Cortex of kidney (tissue), 1 donor: Measurements from ENCODE around the gene ADCY1.
"Not testable (repeated sequence)": the region's sequence is repeated elsewhere in the genome, so short reads cannot be mapped to it uniquely, and the experiment has no call there.

Source experiments
- DNase-seq: peaks from one replicate; lab custom pipeline; 2025; lab: John Stamatoyannopoulos, UW

Gene ADCY1

GRCh38 chr7:45759464-45759863, 185.3 kb downstream of the ADCY1 start:
- DNase-seq = not testable (repeated sequence)

GRCh38 chr7:45761545-45762205, 187.5 kb downstream of the ADCY1 start:
- not testable (repeated sequence) for DNase-seq

DNA sequence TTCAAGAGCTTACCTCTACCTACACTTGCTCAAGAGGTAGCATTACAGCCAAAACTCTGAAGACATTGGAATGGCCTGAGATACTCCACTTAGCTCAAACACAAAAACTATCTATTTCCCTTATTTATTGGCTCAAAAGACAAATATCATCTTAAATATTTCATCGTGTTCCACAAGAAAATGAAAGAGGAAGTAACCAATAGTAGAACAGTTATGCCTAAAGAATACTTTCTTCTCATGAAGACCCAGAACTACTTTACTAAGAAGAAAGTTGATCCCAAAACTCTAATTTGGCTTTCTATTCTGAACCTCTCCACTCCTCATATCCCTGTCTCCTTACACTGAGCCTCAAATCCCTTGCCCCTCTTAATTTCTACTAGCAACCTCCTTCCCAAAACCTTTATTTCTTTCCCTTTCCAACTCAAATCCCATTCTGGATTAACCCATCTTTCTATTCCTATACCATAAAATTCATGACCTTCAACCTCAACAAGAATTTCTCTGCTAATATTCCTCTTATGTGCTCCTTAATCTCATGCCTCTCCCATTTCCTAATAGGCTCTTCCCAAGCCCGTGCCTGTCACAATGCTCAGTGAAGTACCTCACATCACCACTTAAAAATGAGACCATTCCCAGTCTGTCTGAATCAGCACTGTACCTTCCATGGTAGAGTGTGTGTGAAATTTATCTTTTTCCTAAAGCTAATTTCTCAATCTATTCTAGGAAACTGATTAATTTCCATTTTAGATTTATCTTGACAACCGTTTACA, 188.2 kb downstream of the ADCY1 start:
- not testable (repeated sequence) for DNase-seq

DNA sequence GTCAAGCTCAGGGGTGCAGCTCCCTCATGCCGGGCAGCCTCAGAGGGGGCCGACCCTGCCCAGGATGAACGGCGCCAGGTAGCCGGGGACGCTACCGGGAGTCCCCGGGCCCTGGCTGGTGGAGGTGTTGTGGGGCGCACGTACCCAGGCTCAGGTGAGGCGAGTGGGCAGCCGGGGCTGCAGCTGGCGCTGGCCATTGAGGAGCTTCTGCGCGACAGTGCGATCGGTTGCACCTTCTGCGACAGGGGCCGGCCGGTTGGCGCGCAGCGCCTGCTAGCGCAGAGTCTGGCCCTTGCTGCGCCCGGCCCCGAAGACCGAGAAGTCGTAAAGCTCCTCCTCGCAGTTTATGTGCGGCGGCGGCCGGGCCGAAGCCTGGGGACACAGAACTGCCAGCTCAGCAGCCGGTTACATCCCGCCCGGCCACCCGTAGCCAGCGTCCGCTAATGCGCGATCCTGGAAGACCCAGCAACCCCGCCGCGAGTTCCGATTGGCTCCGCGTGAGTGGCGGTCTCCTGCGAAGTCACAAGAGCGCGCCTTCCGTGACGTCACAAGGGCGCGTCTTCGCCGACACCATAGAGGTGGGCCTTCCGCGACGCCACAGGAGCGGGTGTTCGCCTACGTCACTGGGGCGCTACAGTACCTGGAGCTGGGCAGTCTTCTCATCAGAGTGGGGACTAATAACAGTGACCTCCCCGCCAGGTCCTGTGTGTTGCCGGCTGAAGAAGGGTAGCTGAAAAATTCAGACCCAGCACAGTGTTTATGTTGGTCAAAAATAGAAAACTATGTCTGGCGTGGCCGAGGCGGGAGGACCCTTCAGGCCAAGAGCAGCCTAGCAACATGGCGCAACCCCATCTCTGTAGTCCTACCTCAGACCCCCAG, 194.6 kb downstream of the ADCY1 start:
- DNase-seq = peak; percentile 77

- not testable (repeated sequence) for DNase-seq
Observed at GRCh38 chr7:45769626-45770025, 195.5 kb downstream of the ADCY1 start.
